GM12875 (cell line): ENCODE data around the gene OSBPL10.

Source experiments
- H3K4me3 ChIP-seq: one replicate; pipeline ENCODE4 v1.5.1; 2011; ENCODE audit warnings: low read depth, low read length, control low read depth
- TF ChIP-seq, protein P1 (sequence below): IDR thresholded peaks from 2 replicates; pipeline ENCODE4 v1.5.1; 2011; ENCODE audit warnings: low read depth, mild to moderate bottlenecking, control low read depth, inconsistent platforms, low read length, moderate library complexity, borderline replicate concordance; ENCODE audit not compliant: insufficient read depth

Gene OSBPL10

DNA sequence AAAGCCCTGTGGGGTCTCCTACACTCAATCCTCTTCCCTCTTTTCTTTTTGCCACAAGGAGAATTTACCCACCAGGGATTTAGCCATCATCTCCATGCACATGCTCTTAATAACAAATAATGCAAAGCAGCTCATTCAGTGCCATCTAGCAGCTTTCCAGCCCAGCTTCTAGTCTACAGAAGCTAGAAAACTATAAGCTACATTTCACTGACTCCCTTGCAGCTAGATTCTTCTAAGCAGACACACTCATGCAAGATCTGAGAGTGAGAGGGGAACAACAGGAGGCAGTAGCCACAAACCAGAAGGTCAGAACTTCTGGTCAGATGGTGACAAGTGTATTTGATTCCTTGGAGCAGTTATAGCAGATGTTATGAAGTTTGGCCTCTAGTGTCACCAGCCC lies 25.5 kb downstream of the OSBPL10 start:
- H3K4me3 ChIP-seq = no peak overlapping the region
- TF ChIP-seq, protein P1, sequence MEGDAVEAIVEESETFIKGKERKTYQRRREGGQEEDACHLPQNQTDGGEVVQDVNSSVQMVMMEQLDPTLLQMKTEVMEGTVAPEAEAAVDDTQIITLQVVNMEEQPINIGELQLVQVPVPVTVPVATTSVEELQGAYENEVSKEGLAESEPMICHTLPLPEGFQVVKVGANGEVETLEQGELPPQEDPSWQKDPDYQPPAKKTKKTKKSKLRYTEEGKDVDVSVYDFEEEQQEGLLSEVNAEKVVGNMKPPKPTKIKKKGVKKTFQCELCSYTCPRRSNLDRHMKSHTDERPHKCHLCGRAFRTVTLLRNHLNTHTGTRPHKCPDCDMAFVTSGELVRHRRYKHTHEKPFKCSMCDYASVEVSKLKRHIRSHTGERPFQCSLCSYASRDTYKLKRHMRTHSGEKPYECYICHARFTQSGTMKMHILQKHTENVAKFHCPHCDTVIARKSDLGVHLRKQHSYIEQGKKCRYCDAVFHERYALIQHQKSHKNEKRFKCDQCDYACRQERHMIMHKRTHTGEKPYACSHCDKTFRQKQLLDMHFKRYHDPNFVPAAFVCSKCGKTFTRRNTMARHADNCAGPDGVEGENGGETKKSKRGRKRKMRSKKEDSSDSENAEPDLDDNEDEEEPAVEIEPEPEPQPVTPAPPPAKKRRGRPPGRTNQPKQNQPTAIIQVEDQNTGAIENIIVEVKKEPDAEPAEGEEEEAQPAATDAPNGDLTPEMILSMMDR = no peak

DNA sequence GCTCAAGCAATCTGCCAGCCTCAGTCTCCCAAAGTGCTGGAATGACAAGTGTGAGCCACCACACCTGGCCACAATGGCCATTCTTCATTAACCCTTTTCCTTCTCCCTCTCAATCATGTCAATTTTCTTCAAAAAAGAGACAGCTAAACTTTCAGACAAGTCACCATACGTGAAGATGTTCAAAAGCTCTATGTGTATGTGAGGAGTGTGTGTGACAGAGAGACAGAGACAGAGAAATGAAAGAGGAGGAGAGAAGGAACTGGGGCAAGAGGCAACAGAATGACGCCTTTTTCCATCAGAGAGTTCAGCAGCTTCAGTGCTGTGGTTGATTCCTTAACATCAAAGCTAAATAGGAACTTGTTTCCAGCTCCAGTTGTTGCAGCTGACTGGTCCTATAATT lies 27.4 kb downstream of the OSBPL10 start:
- H3K4me3 ChIP-seq = no peak overlapping the region
- TF ChIP-seq, protein P1 = no peak

DNA sequence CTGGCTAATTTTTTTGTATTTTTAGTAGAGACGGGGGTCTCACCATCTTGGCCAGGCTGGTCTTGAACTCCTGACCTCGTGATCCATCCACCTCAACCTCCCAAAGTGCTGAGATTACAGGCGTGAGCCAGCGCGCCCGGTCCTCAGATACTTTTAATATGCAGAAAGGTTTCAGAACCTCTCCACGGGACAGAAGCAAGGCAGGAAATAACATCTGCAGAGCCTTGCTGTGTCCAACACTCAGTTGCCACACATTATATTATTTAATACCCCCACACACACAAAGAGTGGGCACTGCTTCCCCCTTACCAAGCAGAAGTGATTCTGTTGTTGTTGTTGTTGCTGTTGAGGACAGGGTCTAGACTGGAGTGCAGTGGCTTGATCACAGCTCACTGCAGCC lies 28.0 kb downstream of the OSBPL10 start:
- TF ChIP-seq, protein P1 = no peak
- no peak overlapping the region for H3K4me3 ChIP-seq

DNA sequence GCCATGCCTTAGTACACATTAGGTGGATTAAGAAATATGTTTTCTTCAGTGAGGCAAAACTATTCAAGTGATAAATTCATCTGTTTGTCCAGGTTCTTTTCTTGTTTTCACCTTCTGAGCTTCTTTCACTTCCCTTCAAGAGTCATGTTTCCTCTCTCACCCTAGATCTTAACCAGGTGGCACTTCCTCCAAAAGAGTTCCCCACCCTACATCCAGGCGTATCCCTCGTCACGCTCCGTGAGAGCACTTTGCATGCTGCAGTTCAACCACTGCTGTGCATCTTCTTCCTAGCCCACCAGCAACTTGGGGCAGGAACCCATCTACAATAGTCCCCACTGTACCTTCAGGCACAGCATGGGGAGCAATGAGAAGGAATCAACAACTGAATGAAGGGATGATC lies 28.9 kb downstream of the OSBPL10 start:
- TF ChIP-seq, protein P1 = no peak
- H3K4me3 ChIP-seq = no peak overlapping the region

DNA sequence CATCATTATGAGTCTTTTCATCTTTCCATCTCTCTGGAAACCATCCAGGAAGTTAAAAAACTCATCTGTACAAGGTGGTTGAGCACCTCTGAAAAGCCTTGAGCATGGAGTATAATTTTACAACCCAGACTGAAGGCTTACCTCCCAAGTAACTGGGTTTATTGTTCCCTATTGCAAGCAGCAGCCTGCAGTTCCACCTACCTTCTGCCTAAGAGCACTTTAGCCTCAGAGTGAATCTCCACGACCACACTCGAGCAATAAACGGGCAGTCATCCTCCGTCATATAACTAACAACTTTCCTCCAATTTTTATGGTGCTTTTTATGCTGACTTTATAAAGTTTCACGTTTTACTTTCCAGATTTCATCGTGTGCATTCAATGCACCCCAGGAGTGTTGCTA lies 32.8 kb downstream of the OSBPL10 start:
- TF ChIP-seq, protein P1 = no peak
- no peak overlapping the region for H3K4me3 ChIP-seq

DNA sequence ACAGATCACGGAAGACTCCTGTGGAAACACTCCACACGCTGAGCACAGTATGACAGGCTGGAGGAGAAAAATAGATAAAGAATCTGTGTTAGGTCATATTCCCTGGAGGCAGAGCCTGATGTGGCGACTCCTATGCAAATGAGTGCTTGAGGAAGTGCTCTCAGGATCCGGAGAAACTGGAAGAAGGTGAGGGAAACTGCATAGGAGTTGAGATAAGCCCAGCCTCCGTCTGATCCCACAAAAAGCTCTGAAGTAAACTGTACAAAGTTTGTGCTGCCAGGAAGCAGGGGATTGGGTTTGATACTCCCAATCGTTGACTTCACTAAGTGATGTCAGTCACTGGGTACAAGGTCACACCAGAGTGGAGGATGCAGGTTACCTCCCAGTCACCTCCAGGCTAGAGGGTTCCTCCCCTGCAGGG lies 33.4 kb downstream of the OSBPL10 start:
- H3K4me3 ChIP-seq = no peak overlapping the region

DNA sequence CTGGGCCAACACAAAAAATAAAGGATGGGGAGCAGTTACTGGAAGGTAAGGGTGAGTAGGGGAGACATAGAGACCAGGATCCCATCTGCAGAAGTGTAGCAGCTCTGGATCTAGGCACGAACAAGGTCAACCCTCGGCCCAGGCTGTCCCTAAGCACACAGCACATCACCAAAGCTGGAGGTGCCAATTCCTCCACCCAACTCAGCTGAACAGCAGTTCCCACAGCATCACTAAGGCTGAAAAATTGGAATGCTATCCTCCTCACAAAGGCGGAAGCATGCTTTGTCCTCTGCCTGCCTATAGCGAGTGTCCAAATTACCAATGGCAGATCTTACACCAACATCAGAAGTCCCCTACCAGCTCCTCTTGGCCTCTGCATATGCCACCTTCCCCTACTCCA lies 33.9 kb downstream of the OSBPL10 start:
- TF ChIP-seq, protein P1 = no peak
- no peak overlapping the region for H3K4me3 ChIP-seq

More for the DNA sequence above, 33.4 kb downstream of the OSBPL10 start:
- TF ChIP-seq, protein P1 = no peak
